Peyer's patch (tissue), 4 donors: Measurements from ENCODE around the gene DSCAML1. TPM values are rescaled to one million over a fixed set of nuclear protein-coding genes. Genes with fewer than 3 reads are reported as not detected.

Experiments
- DNase-seq, 3 donors: peaks; one replicate each; pipeline ENCODE4 v3.0.0-alpha.2; 2017 to 2019
- H3K27ac ChIP-seq, 4 donors: fragments of 200-600 bp; sonication (generic); one replicate each; pipeline ENCODE4 v1.5.1; 2016 to 2019
- H3K27me3 ChIP-seq, 2 donors: fragments of 200-600 bp; sonication (generic); one replicate each; pipeline ENCODE4 v1.5.1; 2019
- H3K36me3 ChIP-seq, 3 donors: fragments of 200-600 bp; sonication (generic); one replicate each; pipeline ENCODE4 v1.5.1; 2016 to 2019
- H3K4me1 ChIP-seq, 4 donors: fragments of 200-600 bp; sonication (generic); one replicate each; pipeline ENCODE4 v1.5.1; 2016 to 2019
- H3K4me3 ChIP-seq, 4 donors: fragments of 200-600 bp; sonication (generic); 1 replicate in 3 of 4; 2 replicates in 1 of 4; pipeline ENCODE4 v1.5.1; 2016 to 2019; ENCODE audit warnings: mild to moderate bottlenecking in 1 of 4
- H3K9me3 ChIP-seq, 4 donors: fragments of 200-600 bp; sonication (generic); one replicate each; pipeline ENCODE4 v1.5.1; 2016 to 2019; ENCODE audit warnings: mild to moderate bottlenecking in 1 of 4
- POLR2A ChIP-seq, 2 donors: fragments of 450-650 bp; IDR thresholded peaks; one replicate each; pipeline ENCODE4 v1.5.1; 2017; ENCODE audit warnings: antibody characterized with exemption in 2 of 2, mild to moderate bottlenecking in 2 of 2, moderate library complexity in 2 of 2
- total RNA-seq, 4 donors: library from RNA; depleted of rRNA; stranded (reverse); fragments of >200 nt; gene quantifications; one replicate each; pipeline ENCODE4 v1.1.0, GENCODE V29; 2016
- TF ChIP-seq, protein P1 (sequence below), 6 experiments: fragments of 450-650 bp in 4 of 6; fragments of 200-600 bp in 2 of 6; sonication (generic) in 1 of 6; IDR thresholded peaks; one replicate each; pipeline ENCODE4 v1.5.1; 2017 to 2019; ENCODE audit warnings: antibody characterized with exemption in 6 of 6, mild to moderate bottlenecking in 3 of 6, moderate library complexity in 1 of 6

Gene DSCAML1
- total RNA-seq, 4 donors from 2014 or later: 0.18 to 5.8 (median 2.9) TPM

DNA sequence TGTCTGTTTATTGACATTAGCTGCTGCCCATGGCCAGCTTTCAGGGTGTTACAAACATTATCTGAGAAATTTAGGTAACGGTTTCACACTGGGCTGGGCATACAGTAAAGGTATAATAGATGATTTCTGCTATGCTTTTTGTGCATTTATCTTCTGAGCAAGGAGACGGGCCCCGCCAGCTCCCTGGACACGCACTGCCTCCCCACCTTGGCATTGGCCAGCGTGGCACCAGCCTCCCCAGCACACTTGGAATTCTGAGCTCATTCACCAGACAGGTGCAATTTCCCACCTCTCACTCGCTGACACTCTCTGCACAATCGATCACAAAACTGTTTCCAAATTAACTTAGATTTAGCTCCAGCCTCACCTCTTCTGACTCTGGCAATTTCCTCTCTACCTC is 246.6 kb downstream of the DSCAML1 start:
- Histone ChIP-seq H3K4me3 (no peak overlapping the region), H3K4me1 (no peaks in the 10 kb centered on the region), H3K27me3 (no peaks in the 10 kb centered on the region), H3K9me3 (no peaks in the 10 kb centered on the region), H3K36me3 (no peaks in the 10 kb centered on the region), H3K27ac (no peak overlapping the region)
- TF ChIP-seq POLR2A (IDR thresholded peaks at IDR 0.05): no peak
- TF ChIP-seq, protein P1, sequence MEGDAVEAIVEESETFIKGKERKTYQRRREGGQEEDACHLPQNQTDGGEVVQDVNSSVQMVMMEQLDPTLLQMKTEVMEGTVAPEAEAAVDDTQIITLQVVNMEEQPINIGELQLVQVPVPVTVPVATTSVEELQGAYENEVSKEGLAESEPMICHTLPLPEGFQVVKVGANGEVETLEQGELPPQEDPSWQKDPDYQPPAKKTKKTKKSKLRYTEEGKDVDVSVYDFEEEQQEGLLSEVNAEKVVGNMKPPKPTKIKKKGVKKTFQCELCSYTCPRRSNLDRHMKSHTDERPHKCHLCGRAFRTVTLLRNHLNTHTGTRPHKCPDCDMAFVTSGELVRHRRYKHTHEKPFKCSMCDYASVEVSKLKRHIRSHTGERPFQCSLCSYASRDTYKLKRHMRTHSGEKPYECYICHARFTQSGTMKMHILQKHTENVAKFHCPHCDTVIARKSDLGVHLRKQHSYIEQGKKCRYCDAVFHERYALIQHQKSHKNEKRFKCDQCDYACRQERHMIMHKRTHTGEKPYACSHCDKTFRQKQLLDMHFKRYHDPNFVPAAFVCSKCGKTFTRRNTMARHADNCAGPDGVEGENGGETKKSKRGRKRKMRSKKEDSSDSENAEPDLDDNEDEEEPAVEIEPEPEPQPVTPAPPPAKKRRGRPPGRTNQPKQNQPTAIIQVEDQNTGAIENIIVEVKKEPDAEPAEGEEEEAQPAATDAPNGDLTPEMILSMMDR (IDR thresholded peaks at IDR 0.05): no peak
- DNase-seq: no peak

DNA sequence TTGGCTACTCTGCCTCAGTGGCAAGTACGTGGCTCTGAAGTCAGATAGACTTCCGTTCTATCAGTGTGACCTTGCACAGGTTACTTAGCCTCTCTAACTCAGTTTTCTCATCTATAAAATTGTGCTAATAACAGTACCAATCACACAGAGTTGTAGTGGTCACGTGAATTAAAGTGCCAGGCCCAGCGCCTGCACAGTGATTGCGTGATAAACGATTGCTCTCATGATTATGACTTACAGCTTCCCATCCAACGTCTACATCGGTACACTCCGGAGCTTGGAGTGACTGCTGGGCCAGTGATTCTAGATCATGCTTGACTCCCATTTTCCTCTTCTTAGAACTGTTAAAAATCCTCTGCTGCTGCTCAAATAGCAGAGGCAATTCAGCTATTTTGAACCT is 247.6 kb downstream of the DSCAML1 start:
- Histone ChIP-seq H3K4me3 (no peak overlapping the region), H3K27me3 (no peaks in the 10 kb centered on the region), H3K27ac (no peak overlapping the region), H3K9me3 (no peaks in the 10 kb centered on the region), H3K36me3 (no peaks in the 10 kb centered on the region), H3K4me1 (peaks cover 0 to 6% (median 0%) of the 10 kb centered on the region in 4 donors)
- DNase-seq: no peak
- TF ChIP-seq POLR2A (IDR thresholded peaks at IDR 0.05): no peak
- TF ChIP-seq, protein P1 (IDR thresholded peaks at IDR 0.05): no peak

DNA sequence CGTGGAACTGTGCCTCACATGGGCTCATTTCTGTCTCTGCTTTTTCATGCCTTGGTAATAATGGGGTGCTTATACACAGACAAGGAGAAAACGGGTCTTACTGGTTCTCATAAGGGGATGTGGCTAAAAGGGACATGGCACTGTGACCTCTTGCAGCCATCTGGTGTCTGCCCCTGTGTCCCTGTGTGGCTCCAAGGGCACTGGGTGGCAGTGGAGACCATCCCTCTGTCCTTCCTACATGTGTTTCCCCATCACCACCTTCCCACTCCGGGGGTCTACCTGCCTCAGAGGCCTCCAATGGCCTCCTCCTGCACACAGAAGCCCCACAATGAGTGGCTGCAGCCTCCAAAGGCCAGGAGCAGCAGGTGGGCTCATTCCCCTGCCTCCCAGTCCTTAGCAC is 248.1 kb downstream of the DSCAML1 start:
- H3K9me3 ChIP-seq: no peaks in the 10 kb centered on the region
- TF ChIP-seq POLR2A (IDR thresholded peaks at IDR 0.05): no peak
- TF ChIP-seq, protein P1 (IDR thresholded peaks at IDR 0.05): no peak
- H3K36me3 ChIP-seq: no peaks in the 10 kb centered on the region
- H3K27ac ChIP-seq: no peak overlapping the region
- H3K4me3 ChIP-seq: no peak overlapping the region
- H3K4me1 ChIP-seq: peaks cover 0 to 11% (median 0%) of the 10 kb centered on the region in 4 donors
- no peak for DNase-seq
- no peaks in the 10 kb centered on the region for H3K27me3 ChIP-seq

DNA sequence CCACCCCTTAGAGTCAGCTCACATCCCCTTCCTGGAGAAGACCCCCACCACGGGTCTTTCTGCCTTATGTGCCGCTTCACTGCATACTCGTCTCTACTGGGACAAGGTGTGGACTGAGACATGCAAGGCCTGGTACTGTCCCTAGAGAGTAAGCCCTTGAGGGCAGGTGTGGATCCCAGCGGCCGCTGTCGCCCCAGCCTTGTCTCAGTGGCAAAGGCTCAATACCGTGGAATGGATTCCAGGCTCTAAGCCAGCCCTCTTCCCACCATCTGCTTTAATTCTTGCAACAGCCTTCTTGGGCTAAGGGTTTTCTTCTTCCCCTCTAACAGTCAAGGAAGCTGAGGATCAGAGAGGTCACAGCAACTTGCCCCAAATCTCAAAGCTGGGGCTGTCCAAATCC is 249.1 kb downstream of the DSCAML1 start:
- TF ChIP-seq, protein P1 (IDR thresholded peaks at IDR 0.05): no peak
- no peak for TF ChIP-seq POLR2A (IDR thresholded peaks at IDR 0.05)
- no peak for DNase-seq
- H3K4me1 ChIP-seq: peaks cover 0 to 12% (median 0%) of the 10 kb centered on the region in 4 donors
- H3K27ac ChIP-seq: no peak overlapping the region
- H3K9me3 ChIP-seq: no peaks in the 10 kb centered on the region
- no peak overlapping the region for H3K4me3 ChIP-seq
- H3K27me3 ChIP-seq: no peaks in the 10 kb centered on the region
- H3K36me3 ChIP-seq: no peaks in the 10 kb centered on the region

- TF ChIP-seq POLR2A (IDR thresholded peaks at IDR 0.05): no peak
- TF ChIP-seq, protein P1 (IDR thresholded peaks at IDR 0.05): no peak
- Histone ChIP-seq H3K27me3 (no peaks in the 10 kb centered on the region), H3K9me3 (no peaks in the 10 kb centered on the region), H3K4me3 (no peak overlapping the region), H3K27ac (no peak overlapping the region), H3K36me3 (no peaks in the 10 kb centered on the region), H3K4me1 (peaks cover 0 to 12% (median 0%) of the 10 kb centered on the region in 4 donors)
- DNase-seq: no peak
Observed at GRCh38 chr11:117547195-117547850, 249.7 kb downstream of the DSCAML1 start.
